IPS DF 6.9 (cell line): ENCODE data around the gene LAMTOR3.

ENCODE experiments used
- DNase-seq: peaks from one replicate; pipeline ENCODE4 v3.0.0-alpha.2; 2013; ENCODE audit warnings: low read depth, low spot score
- H3K27ac ChIP-seq: one replicate; pipeline ENCODE4 v1.5.1; 2013; ENCODE audit warnings: low read length, control low read depth
- H3K27me3 ChIP-seq: 2 replicates; pipeline ENCODE4 v1.6.1; 2013; ENCODE audit warnings: mild to moderate bottlenecking, low read length; ENCODE audit not compliant: control insufficient read depth, insufficient read depth
- H3K36me3 ChIP-seq: 2 replicates; pipeline ENCODE4 v1.6.1; 2013; ENCODE audit warnings: low read length; ENCODE audit not compliant: control insufficient read depth, insufficient read depth
- H3K4me1 ChIP-seq: 2 replicates; pipeline ENCODE4 v1.6.1; 2013; ENCODE audit warnings: low read length; ENCODE audit not compliant: control insufficient read depth, insufficient read depth
- H3K4me3 ChIP-seq: 2 replicates; pipeline ENCODE4 v1.5.1; 2013; ENCODE audit warnings: mild to moderate bottlenecking, low read length
- H3K9me3 ChIP-seq: 2 replicates; pipeline ENCODE4 v1.6.1; 2013; ENCODE audit warnings: low read length, inconsistent platforms; ENCODE audit not compliant: control insufficient read depth, insufficient read depth
- WGBS: extraction: QIAGEN DNeasy Blood & Tissue Kit; methylation state at CpG from one replicate; pipeline ENCODE4 v1.1.7; 2013; ENCODE audit warnings: mixed read lengths, missing lambda C conversion rate; ENCODE audit not compliant: insufficient read length, insufficient coverage; 5-methylcytosine and 5-hydroxymethylcytosine counted together

LAMTOR3 gene, protein sequence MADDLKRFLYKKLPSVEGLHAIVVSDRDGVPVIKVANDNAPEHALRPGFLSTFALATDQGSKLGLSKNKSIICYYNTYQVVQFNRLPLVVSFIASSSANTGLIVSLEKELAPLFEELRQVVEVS

GRCh38 chr4:99894161-99894997 is at the start of gene LAMTOR3:
TSS of gene LAMTOR3 (minus strand) at chr4:99894427. CDS start at chr4:99893963, 464 bp downstream.
- no peaks in the 10 kb centered on the region for H3K36me3 ChIP-seq
- peak; percentile 57 for DNase-seq
- no peaks in the 10 kb centered on the region; the same call in 1 of the 2 replicates for H3K4me1 ChIP-seq
- H3K9me3 ChIP-seq = no peaks in the 10 kb centered on the region
- H3K27me3 ChIP-seq = no peaks in the 10 kb centered on the region
- no peak within 1 kb of the TSS for H3K27ac ChIP-seq
- no CpG with 5 or more reads among the region's 40 CpGs for WGBS
- peak within 1 kb of the TSS; percentile 98 for H3K4me3 ChIP-seq

DNA sequence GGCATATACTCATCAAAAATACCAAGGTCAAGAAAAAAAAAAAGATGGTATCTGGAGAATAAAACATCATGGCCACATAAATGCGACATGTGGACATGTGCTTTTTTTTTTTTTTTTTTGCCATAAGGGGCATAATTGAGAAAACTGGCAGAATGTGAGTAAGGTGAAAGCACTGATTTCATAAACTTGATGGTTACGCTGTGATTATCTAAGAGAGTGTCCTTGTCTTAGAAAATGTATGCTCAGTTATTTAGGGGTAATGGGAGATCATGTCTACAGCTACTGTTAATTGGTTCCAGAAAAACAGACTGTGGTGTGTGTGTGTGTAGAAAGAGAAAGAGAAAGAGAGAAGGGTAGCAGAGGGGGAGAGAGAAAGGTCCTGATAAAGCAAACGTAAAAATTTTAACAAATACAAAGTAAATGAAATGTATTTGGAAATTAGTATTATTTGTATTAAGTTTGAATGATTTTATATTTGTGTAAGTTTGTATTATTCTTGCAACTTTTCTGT is 44.1 kb upstream of the LAMTOR3 start:
- Histone ChIP-seq H3K4me3 (no peak overlapping the region), H3K27ac (no peak overlapping the region), H3K9me3 (no peaks in the 10 kb centered on the region), H3K36me3 (no peaks in the 10 kb centered on the region), H3K4me1 (no peaks in the 10 kb centered on the region), H3K27me3 (no peaks in the 10 kb centered on the region)
- 100% methylated on average over 1 of the region's 3 CpGs for WGBS
- DNase-seq = no peak

- no peak overlapping the region for H3K27ac ChIP-seq
- DNase-seq = no peak
- H3K36me3 ChIP-seq = no peaks in the 10 kb centered on the region
- no peaks in the 10 kb centered on the region for H3K4me1 ChIP-seq
- H3K9me3 ChIP-seq = no peaks in the 10 kb centered on the region
- H3K4me3 ChIP-seq = no peak overlapping the region
- no peaks in the 10 kb centered on the region for H3K27me3 ChIP-seq
Measured at GRCh38 chr4:99934891-99935290, 40.7 kb upstream of the LAMTOR3 start.

GRCh38 chr4:99927566-99927965 is 33.3 kb upstream of the LAMTOR3 start:
- H3K36me3 ChIP-seq = no peaks in the 10 kb centered on the region; the same call in 1 of the 2 replicates
- no peaks in the 10 kb centered on the region for H3K9me3 ChIP-seq
- H3K27ac ChIP-seq = no peak overlapping the region
- WGBS = 100% methylated on average over 1 of the region's 2 CpGs
- DNase-seq = no peak
- H3K4me1 ChIP-seq = no peaks in the 10 kb centered on the region
- H3K4me3 ChIP-seq = no peak overlapping the region
- H3K27me3 ChIP-seq = no peaks in the 10 kb centered on the region

DNA sequence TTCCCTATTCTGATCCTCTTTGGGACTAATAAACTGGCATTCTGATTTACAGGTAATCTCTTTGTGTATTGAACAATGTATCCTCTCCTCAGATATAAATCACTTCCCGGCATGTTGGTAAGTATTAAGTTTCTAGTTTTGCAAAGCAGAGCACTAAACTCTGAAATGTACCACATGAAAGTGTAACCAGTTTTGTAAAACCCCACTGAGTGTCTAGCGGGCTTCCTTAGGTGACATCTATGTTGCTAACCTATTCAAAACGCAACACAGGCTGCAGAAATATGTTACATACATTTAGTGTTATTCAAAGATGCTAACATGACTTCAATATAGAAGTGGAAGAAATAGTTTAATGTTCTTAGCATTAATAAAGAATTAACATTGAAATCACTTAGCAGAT is 26.9 kb upstream of the LAMTOR3 start:
- Histone ChIP-seq H3K4me3 (no peak overlapping the region), H3K27ac (no peak overlapping the region), H3K4me1 (no peaks in the 10 kb centered on the region), H3K27me3 (no peaks in the 10 kb centered on the region), H3K36me3 (no peaks in the 10 kb centered on the region; the same call in 1 of the 2 replicates), H3K9me3 (no peaks in the 10 kb centered on the region)
- no CpG with 5 or more reads among the region's 3 CpGs for WGBS
- no peak for DNase-seq

GRCh38 chr4:99918656-99919055 is 24.4 kb upstream of the LAMTOR3 start:
- Histone ChIP-seq H3K4me3 (no peak overlapping the region), H3K4me1 (no peaks in the 10 kb centered on the region), H3K36me3 (no peaks in the 10 kb centered on the region; the same call in 1 of the 2 replicates), H3K27me3 (no peaks in the 10 kb centered on the region), H3K27ac (no peak overlapping the region), H3K9me3 (no peaks in the 10 kb centered on the region)
- no CpG with 5 or more reads among the region's 2 CpGs for WGBS
- no peak for DNase-seq

GRCh38 chr4:99917575-99917974 is 23.3 kb upstream of the LAMTOR3 start:
- Histone ChIP-seq H3K4me1 (no peaks in the 10 kb centered on the region), H3K27ac (no peak overlapping the region), H3K4me3 (no peak overlapping the region), H3K36me3 (no peaks in the 10 kb centered on the region; the same call in 1 of the 2 replicates), H3K9me3 (no peaks in the 10 kb centered on the region), H3K27me3 (no peaks in the 10 kb centered on the region)
- DNase-seq = no peak
- no CpG with 5 or more reads among the region's 3 CpGs for WGBS

- Histone ChIP-seq H3K36me3 (no peaks in the 10 kb centered on the region), H3K4me3 (no peak overlapping the region), H3K27ac (no peak overlapping the region), H3K9me3 (no peaks in the 10 kb centered on the region), H3K27me3 (no peaks in the 10 kb centered on the region), H3K4me1 (no peaks in the 10 kb centered on the region)
- WGBS = 100% methylated on average over 1 of the region's 2 CpGs
- DNase-seq = no peak
Measured at GRCh38 chr4:99915449-99915848, 21.2 kb upstream of the LAMTOR3 start.

- DNase-seq = no peak
- Histone ChIP-seq H3K36me3 (no peaks in the 10 kb centered on the region), H3K4me3 (no peak overlapping the region), H3K27me3 (no peaks in the 10 kb centered on the region), H3K4me1 (no peaks in the 10 kb centered on the region; the same call in 1 of the 2 replicates), H3K27ac (no peak overlapping the region), H3K9me3 (no peaks in the 10 kb centered on the region)
- no CpG with 5 or more reads among the region's 16 CpGs for WGBS
Measured at GRCh38 chr4:99894998-99895397, 771 bp upstream of the LAMTOR3 start.

- H3K4me1 ChIP-seq = no peaks in the 10 kb centered on the region; the same call in 1 of the 2 replicates
- no peak for DNase-seq
- H3K4me3 ChIP-seq = peak overlapping the region; percentile 98
- no CpG with 5 or more reads among the region's 12 CpGs for WGBS
- H3K9me3 ChIP-seq = no peaks in the 10 kb centered on the region
- H3K27ac ChIP-seq = no peak overlapping the region
- no peaks in the 10 kb centered on the region for H3K27me3 ChIP-seq
- H3K36me3 ChIP-seq = no peaks in the 10 kb centered on the region
Measured at GRCh38 chr4:99893839-99894160, 427 bp downstream of the LAMTOR3 start.
